ENCODE measurements around the gene ZNF341.

The ZNF341 gene

GRCh38 chr20:33781945-33782344, 50.1 kb downstream of the ZNF341 start:
- TF ChIP-seq CTCF (conservative IDR thresholded peaks at IDR 0.05; ENCODE audit: low read depth, low read length), result no peak
- H3K4me3 ChIP-seq (ENCODE audit: low read length), result no peak overlapping the region
- no peak for DNase-seq (ENCODE audit: low read depth)

- no peak for DNase-seq (ENCODE audit: low read depth)
- no peak overlapping the region for H3K4me3 ChIP-seq (ENCODE audit: low read length)
- no peak for TF ChIP-seq CTCF (conservative IDR thresholded peaks at IDR 0.05; ENCODE audit: low read depth, low read length)
These were observed 51.5 kb downstream of the ZNF341 start for GRCh38 chr20:33783256-33783655.

- no peak for TF ChIP-seq CTCF (conservative IDR thresholded peaks at IDR 0.05; ENCODE audit: low read depth, low read length)
- DNase-seq (ENCODE audit: low read depth), result no peak
- no peak overlapping the region for H3K4me3 ChIP-seq (ENCODE audit: low read length)
These were observed 52.0 kb downstream of the ZNF341 start for GRCh38 chr20:33783818-33784217.

GRCh38 chr20:33784225-33784624, 52.4 kb downstream of the ZNF341 start:
- DNase-seq (ENCODE audit: low read depth), result no peak
- no peak overlapping the region for H3K4me3 ChIP-seq (ENCODE audit: low read length)
- TF ChIP-seq CTCF (conservative IDR thresholded peaks at IDR 0.05; ENCODE audit: low read depth, low read length), result no peak

GRCh38 chr20:33785503-33785902, 53.7 kb downstream of the ZNF341 start:
- no peak overlapping the region for H3K4me3 ChIP-seq (ENCODE audit: low read length)
- no peak for TF ChIP-seq CTCF (conservative IDR thresholded peaks at IDR 0.05; ENCODE audit: low read depth, low read length)
- no peak for DNase-seq (ENCODE audit: low read depth)

GRCh38 chr20:33787253-33787891, 55.6 kb downstream of the ZNF341 start:
- TF ChIP-seq CTCF (conservative IDR thresholded peaks at IDR 0.05; ENCODE audit: low read depth, low read length), result no peak
- no peak for DNase-seq (ENCODE audit: low read depth)

GRCh38 chr20:33788351-33789049, 56.7 kb downstream of the ZNF341 start:
- H3K4me3 ChIP-seq (ENCODE audit: low read length), result no peak overlapping the region

More at GRCh38 chr20:33787253-33787891, 55.6 kb downstream of the ZNF341 start:
- no peak overlapping the region for H3K4me3 ChIP-seq (ENCODE audit: low read length)

More at GRCh38 chr20:33788351-33789049, 56.7 kb downstream of the ZNF341 start:
- TF ChIP-seq CTCF (conservative IDR thresholded peaks at IDR 0.05; ENCODE audit: low read depth, low read length), result no peak
- DNase-seq (ENCODE audit: low read depth), result no peak
